GM18873 (cell line): ENCODE results near the gene FBXO21.

ENCODE experiments used
- ATAC-seq: cut with Tn5 transposase; IDR thresholded peaks from one replicate; pipeline ENCODE4 v1.9.1; 2021; ENCODE audit warnings: mild to moderate bottlenecking, moderate library complexity, moderate number of reproducible peaks; ENCODE audit not compliant: unreplicated experiment, low FRiP score

FBXO21 gene

GRCh38 chr12:117167769-117168168 is 22.5 kb downstream of the FBXO21 start:
- ATAC-seq, result no peak

- ATAC-seq, result no peak
Observed at GRCh38 chr12:117166107-117166506, 24.2 kb downstream of the FBXO21 start.

DNA sequence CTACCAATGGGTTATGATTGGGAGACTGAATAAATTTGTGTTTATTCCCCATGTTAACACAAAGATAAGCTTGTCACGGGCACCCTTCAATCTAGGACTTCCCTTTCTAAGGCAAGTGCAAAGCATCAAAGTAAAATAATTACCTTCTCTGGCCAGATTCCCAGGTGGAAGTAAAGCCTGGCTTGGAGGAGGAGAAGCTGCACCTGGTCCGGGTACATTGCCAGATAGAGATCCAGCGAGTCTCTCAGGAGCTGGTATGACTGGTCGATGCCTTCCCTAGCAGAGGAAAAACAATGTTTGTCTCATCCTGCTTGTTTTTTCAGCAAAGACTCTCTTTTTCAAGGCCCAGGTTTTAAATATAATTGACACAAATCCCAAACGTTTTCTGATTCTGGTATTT is 24.9 kb downstream of the FBXO21 start:
- no peak for ATAC-seq

DNA sequence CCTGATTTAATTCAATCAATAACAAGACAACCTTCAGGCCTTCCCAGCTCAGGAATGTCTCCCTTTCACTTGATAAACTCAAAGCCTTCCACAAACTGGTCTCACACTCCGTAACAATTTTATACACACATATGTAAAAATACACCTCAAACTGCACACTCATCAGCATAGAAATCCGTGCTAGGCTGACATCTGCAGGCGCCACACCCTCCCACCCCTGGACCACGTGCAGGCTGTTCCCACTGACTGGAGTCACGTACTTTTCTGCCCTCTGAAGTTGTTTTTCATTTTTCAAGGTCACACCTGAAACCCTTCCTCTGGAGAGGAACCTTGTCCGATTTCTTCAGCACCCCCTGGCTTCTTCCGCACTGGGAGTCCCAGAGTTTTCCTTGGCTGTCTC is 27.6 kb downstream of the FBXO21 start:
- no peak for ATAC-seq

- ATAC-seq, result no peak
Observed at GRCh38 chr12:117162167-117162539, 28.1 kb downstream of the FBXO21 start.

DNA sequence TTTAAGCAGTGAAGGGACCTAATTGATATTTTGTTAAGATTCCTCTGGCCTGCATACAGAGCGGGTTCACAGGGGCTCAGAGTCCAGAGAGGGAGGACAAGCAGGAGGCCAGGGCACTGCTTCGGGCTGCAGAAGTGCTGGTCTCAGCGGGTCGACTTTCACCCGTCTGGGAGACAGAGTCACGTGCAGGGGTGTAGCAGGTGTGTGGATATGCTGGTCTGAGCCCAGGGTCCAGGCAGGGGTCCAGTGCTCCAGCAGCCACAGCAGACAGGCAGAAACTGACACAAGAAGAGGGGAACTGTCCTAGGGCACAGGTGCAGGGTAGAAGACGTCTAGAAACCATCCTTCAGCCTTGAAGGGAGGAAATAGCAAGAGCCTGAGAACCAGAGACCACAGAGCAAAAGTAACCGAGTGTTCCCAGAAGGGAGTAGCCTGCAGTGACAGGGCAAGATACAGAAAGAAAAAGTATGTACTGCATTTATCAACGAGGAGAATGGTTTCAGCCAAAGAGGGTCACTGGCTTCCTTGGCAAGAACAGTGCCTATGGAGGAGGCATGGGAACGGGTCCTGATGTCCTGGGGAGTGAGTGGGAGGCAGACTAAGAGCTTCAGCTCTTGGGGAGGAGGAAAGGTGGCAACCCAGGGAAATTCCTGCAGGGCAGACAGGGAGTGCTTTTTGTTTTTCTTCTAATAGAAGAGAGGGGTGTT is 28.7 kb downstream of the FBXO21 start:
- no peak for ATAC-seq

- no peak for ATAC-seq
Observed at GRCh38 chr12:117159674-117160073, 30.6 kb downstream of the FBXO21 start.

- ATAC-seq, result no peak
Observed at GRCh38 chr12:117158911-117159553, 31.2 kb downstream of the FBXO21 start.

GRCh38 chr12:117158096-117158495 is 32.2 kb downstream of the FBXO21 start:
- ATAC-seq, result no peak

DNA sequence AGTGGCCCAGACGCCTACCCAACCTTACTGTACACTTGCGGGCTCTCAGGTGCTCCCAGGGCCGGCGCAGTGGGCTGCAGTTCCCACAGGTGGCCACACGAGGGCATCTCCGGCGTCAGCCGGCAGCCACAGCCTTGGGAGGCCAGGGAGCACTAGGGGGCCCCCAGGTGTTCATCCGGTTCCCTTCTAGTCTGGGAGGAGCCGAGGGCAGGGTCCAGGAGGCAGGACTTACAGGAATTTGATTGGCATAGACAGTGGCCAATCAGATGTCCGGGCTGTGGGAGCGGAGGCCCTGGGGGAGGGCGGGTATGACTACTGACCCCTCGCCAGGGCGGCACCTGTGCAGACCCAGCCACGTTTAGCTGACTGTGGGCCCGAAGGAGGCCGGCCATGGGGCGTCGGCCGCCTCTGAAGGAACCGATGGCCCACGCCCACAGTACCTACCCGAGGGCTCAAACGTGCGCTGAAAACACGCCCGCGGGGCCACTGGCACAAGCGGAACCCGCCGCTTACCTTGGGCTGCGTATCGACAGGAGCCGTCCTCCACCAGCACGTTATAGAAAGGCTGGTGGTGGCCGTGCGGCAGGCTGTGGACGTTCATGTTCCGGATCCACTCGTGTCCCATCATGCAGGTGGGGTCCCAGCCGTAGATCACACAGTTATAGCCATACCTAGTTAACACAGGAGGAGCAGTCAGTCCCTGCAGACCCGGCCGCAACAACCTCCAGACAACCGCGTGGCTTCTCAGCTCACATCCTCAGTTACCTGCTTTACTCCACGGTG is 34.8 kb downstream of the FBXO21 start:
- ATAC-seq, result no peak

DNA sequence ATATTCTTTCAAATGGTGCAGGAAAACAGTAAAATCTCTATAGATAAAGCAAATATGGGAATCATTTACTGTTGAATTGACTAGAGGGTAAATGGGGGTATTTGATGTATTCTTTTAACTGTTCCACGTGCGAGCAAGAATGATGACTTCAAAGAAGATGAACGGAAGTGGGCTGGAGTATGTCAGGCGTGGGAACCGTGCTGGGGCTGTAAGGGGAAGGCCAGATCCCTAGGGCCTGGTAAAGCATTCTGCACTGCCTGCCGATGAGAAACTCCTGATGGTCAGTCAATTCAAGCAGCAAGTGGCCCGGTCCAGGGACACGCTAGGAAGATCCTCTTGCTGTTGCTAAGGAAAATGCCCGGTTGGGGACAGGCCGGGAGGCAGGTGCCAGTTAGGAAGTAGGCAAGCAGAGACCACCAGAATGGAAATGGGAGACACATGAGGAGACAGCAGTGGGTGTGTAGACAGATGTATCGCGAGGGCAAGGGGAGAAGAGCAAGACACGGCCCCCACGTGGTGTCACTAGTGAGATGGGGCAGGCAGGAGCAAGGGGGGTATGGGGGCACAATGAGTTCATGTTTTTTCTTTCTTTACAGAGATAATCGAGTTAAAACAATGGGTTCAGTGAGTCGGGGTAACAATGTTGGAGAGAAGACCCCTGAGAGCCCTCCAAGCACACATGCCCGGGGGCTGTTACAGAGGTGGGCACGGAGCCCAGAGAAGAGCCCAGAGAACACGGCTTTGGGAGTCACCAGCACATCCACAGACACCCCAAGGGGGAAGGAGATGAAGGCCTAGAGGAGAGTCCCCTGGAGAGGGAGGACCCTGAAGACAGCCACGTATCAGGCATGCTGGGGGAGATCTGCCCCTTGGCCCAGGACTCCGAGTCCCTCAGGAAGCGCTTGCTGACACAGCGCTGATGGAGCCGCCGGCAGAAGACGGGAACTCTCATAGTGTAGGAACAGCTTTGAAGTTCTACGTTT is 37.2 kb downstream of the FBXO21 start:
- no peak for ATAC-seq

DNA sequence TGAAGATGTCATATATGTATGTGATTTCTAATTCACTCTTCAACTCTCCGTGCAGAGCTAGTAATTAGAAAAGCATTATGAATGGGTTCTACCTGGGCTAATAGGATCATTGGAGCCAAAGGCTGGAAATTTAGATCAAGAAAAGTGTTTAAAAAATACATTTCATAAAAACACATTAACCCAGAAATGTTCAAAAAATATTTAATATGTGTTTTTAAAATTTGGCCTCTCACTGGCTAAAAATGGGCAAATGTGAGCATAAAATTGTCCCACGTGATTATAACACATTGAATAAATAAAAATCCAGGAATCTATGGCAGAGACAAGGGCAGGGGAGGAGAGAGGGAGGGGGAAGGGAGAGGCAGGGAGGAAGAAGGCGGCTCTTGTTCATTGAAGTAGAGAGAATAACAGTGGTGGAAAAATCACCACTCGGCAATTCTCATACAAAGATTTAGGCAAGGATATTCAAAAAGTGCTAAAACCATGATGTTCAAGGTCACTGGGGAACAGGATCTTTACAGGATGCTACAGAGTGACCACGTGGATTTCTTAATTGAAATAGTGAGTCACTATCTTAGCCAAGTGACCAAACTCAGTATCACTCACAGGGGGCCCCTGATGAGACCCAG is 38.8 kb downstream of the FBXO21 start:
- ATAC-seq, result no peak

DNA sequence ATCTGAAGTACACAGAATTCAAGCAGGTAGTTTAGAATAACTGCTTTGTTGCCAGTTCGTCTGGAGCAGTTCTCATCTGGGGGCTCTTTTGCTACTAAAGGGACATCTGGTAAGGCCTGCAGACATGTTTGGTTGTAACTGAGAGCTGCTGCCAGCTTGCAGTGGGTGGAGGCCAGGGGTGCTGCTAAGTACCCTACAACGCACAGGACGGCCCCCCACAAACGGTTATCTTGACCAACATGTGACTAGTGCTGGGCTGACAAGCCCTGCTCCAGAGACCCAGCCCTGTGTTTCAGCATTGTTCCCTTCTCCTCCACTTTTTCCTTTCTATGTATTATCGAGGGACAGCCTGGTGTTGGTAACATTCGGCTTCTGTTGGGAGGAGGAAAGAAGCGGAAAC is 40.8 kb downstream of the FBXO21 start:
- ATAC-seq, result no peak

GRCh38 chr12:117148642-117149041 is 41.6 kb downstream of the FBXO21 start:
- ATAC-seq, result no peak

- ATAC-seq, result no peak
Observed at GRCh38 chr12:117147639-117148038, 42.6 kb downstream of the FBXO21 start.

DNA sequence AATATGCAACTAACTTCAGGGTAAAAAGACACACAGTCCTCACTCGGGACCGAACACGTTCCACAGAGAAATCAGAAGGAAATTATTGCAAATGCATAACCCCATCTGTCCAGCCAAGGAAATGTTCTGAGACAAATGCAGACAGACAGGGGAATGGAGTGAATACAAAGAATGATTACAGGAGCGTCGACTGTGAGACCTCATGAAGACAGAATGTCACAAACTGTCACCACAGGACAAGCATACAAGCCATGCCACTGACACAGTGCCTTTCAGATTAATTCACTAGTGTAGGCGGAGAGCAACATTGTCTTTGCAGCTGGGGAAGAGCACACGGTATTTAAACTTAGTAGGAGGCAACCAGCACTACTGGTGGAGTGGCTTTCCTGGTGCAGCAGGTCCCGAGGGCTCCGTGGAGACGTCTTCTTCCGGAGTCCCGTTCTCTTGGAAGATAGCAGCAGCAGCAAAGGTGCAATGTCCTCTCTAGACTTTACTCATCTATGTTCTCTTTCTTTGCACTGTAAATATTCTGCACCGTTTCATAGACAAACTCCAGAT is 44.6 kb downstream of the FBXO21 start:
- no peak for ATAC-seq

GRCh38 chr12:117144599-117144998 is 45.7 kb downstream of the FBXO21 start:
- no peak for ATAC-seq

DNA sequence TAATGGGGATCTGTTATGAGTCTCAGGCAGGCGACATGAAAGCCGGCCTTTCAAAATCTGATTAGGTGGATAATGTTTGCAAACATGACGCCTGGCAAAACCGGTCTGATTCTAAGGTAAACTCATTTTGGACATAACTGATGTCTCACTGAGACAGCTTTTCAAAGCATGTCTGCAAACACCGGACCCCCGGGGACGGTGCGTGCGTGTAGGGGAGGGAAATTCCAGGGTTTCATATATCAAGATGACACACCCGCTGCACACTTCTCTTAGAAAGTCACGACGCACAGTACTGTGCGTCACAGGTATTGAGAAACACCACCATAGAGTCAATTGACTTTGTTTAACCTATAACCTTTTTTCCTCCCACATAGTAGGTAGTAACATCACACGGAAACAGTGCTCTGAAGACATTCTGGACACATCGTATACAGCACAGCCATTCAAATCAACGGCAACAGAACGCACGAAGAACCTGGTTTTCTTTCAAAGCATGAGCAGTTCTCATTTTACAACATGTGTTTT is 47.2 kb downstream of the FBXO21 start:
- peak; percentile 66 for ATAC-seq

DNA sequence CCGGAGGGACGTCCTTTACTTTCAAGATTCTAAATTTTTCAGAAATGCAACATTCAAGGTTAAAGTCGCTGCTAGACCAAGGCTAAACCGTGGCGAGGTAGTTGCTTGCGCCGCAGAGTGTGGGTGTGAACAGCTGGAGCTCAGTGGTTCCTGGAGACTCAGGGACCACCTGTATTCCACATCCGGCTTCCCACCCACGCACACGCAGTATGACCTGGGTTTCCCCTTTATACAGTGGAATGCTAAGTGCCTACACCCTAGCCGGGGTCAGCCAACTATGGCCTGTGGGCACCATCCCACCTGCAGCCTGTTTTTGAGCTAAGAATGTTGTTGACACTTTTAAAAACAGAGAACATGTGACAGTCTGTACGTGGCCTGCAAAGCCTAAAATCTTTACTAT is 48.2 kb downstream of the FBXO21 start:
- ATAC-seq, result peak; percentile 58
